Endothelial cell of umbilical vein (primary cell): Measurements from ENCODE around the gene CD24.

Experiments
- CTCF ChIP-seq, 2 donors: IDR thresholded peaks; 1 replicate in 1 of 2; 2 replicates in 1 of 2; pipeline ENCODE4 v1.5.1; 2011; ENCODE audit warnings: low read length in 2 of 2, mild to moderate bottlenecking in 2 of 2, moderate library complexity in 2 of 2, control low read depth in 1 of 2, inconsistent platforms in 1 of 2, low read depth in 1 of 2; ENCODE audit not compliant: insufficient read depth in 1 of 2; ENCODE audit errors: extremely low read depth in 1 of 2
- POLR2A ChIP-seq: IDR thresholded peaks from 2 replicates; pipeline ENCODE4 v1.6.1; 2012; ENCODE audit warnings: low read depth, mild to moderate bottlenecking, control low read depth, low read length
- POLR2AphosphoS5 ChIP-seq: IDR thresholded peaks from 2 replicates; pipeline ENCODE4 v1.6.1; 2012; ENCODE audit warnings: low read depth, mild to moderate bottlenecking, control low read depth, low read length, moderate library complexity; ENCODE audit not compliant: insufficient read depth

- TF ChIP-seq CTCF (IDR thresholded peaks at IDR 0.05; ENCODE audit: extremely low read depth in 1 of 2, insufficient read depth in 1 of 2, low read depth in 1 of 2, low read length in 2 of 2) (no peak), POLR2AphosphoS5 (no peak), POLR2A (no peak)
These were observed 8.3 kb downstream of the CD24 start for GRCh38 chr6:106966229-106966628.
